ENCODE data around the gene STXBP5. TPM values are rescaled to one million over a fixed set of nuclear protein-coding genes. Genes with fewer than 3 reads are reported as not detected.

STXBP5 gene
- total and polyA plus RNA-seq, 2 donors (not counting 1 experiment from before 2014, with no cell fraction given) = 4.6 to 24.1 TPM

GRCh38 chr6:147217840-147218404 is 13.7 kb downstream of the STXBP5 start:
- CTCF ChIA-PET = no interaction called here
- H3K4me3 Mint-ChIP-seq = no peak overlapping the region
- Histone ChIP-seq H3K9me3 (ENCODE audit: control extremely low read depth in 1 of 3, control insufficient read depth in 2 of 3, insufficient read depth in 1 of 3, low read length in 2 of 3) (no peaks in the 10 kb centered on the region), H3K4me3 (ENCODE audit: control extremely low read depth in 1 of 5, extremely low read depth in 1 of 5, insufficient read depth in 1 of 5, low read depth in 2 of 5, low read length in 4 of 5) (no peak overlapping the region), H4K20me1 (ENCODE audit: control insufficient read depth, insufficient read depth, low read length, poor library complexity, severe bottlenecking) (peaks cover 3% of the 10 kb centered on the region), H3K4me1 (ENCODE audit: control insufficient read depth in 2 of 2, insufficient read depth in 2 of 2, low read length in 2 of 2) (no peaks in the 10 kb centered on the region), H3K79me2 (ENCODE audit: control insufficient read depth, insufficient read depth, low read length) (peaks cover 8% of the 10 kb centered on the region), H3K4me2 (replicated peaks; ENCODE audit: low read depth, low read length, poor library complexity, severe bottlenecking) (no peak overlapping the region), H3K9ac (ENCODE audit: low read length) (no peak overlapping the region), H3K27ac (ENCODE audit: low read length in 2 of 2) (no peak overlapping the region), H3K27me3 (replicated peaks in 1 of 4; ENCODE audit: control extremely low read depth in 1 of 4, control insufficient read depth in 3 of 4, insufficient read depth in 4 of 4, low read length in 3 of 4) (no peaks in the 10 kb centered on the region), H2AFZ (ENCODE audit: insufficient read depth, low read depth, low read length, poor library complexity, severe bottlenecking) (no peak overlapping the region), H3K36me3 (replicated peaks in 1 of 2; ENCODE audit: control extremely low read depth in 1 of 2, control insufficient read depth in 1 of 2, extremely low read depth in 1 of 2, insufficient read depth in 2 of 2, low read length in 1 of 2) (peaks cover 0 to 6% of the 10 kb centered on the region in 2 experiments)
- no peak for DNase-seq
- H3K9me3 Mint-ChIP-seq (ENCODE audit: insufficient read depth) = no peaks in the 10 kb centered on the region
- no peak for ATAC-seq (ENCODE audit: low read depth)
- intact Hi-C loops (cut with micrococcal nuclease) = no loop called here
- H3K27ac Mint-ChIP-seq = no peak overlapping the region
- H3K4me1 Mint-ChIP-seq = peaks cover 16% of the 10 kb centered on the region
- no peaks in the 10 kb centered on the region for H3K27me3 Mint-ChIP-seq
- POLR2A ChIA-PET = no interaction called here
- TF ChIP-seq EZH2 (IDR thresholded peaks at IDR 0.05; ENCODE audit: borderline replicate concordance, insufficient read depth, low read depth, low read length, poor library complexity, severe bottlenecking) = no peak
- no peak for TF ChIP-seq CTCF (IDR thresholded peaks at IDR 0.05)
- WGBS (ENCODE audit: insufficient coverage) = no CpG with 5 or more reads among the region's 2 CpGs

- intact Hi-C loops (cut with micrococcal nuclease) = no loop called here
- DNase-seq = no peak
- Mint-ChIP-seq H3K9me3 (ENCODE audit: insufficient read depth) (no peaks in the 10 kb centered on the region), H3K27ac (no peak overlapping the region), H3K4me1 (peaks cover 16% of the 10 kb centered on the region), H3K4me3 (no peak overlapping the region), H3K27me3 (no peaks in the 10 kb centered on the region)
- CTCF ChIA-PET = no interaction called here
- POLR2A ChIA-PET = no interaction called here
- no peak for ATAC-seq (ENCODE audit: low read depth)
- no peaks in the 10 kb centered on the region for H3K27me3 ChIP-seq (replicated peaks in 1 of 4; ENCODE audit: control extremely low read depth in 1 of 4, control insufficient read depth in 3 of 4, insufficient read depth in 4 of 4, low read length in 3 of 4)
- no peaks in the 10 kb centered on the region for H3K9me3 ChIP-seq (ENCODE audit: control extremely low read depth in 1 of 3, control insufficient read depth in 2 of 3, insufficient read depth in 1 of 3, low read length in 2 of 3)
- H3K4me1 ChIP-seq (ENCODE audit: control insufficient read depth in 2 of 2, insufficient read depth in 2 of 2, low read length in 2 of 2) = no peaks in the 10 kb centered on the region
- peaks cover 3% of the 10 kb centered on the region for H4K20me1 ChIP-seq (ENCODE audit: control insufficient read depth, insufficient read depth, low read length, poor library complexity, severe bottlenecking)
- H3K36me3 ChIP-seq (replicated peaks in 1 of 2; ENCODE audit: control extremely low read depth in 1 of 2, control insufficient read depth in 1 of 2, extremely low read depth in 1 of 2, insufficient read depth in 2 of 2, low read length in 1 of 2) = peaks cover 0 to 6% of the 10 kb centered on the region in 2 experiments
- H3K4me2 ChIP-seq (replicated peaks; ENCODE audit: low read depth, low read length, poor library complexity, severe bottlenecking) = no peak overlapping the region
- TF ChIP-seq EZH2 (IDR thresholded peaks at IDR 0.05; ENCODE audit: borderline replicate concordance, insufficient read depth, low read depth, low read length, poor library complexity, severe bottlenecking) (no peak), CTCF (IDR thresholded peaks at IDR 0.05) (no peak)
- 95% methylated on average over 3 of the region's 3 CpGs for WGBS (ENCODE audit: insufficient coverage)
- H3K9ac ChIP-seq (ENCODE audit: low read length) = no peak overlapping the region
- no peak overlapping the region for H3K4me3 ChIP-seq (ENCODE audit: control extremely low read depth in 1 of 5, extremely low read depth in 1 of 5, insufficient read depth in 1 of 5, low read depth in 2 of 5, low read length in 4 of 5)
- peaks cover 8% of the 10 kb centered on the region for H3K79me2 ChIP-seq (ENCODE audit: control insufficient read depth, insufficient read depth, low read length)
- H2AFZ ChIP-seq (ENCODE audit: insufficient read depth, low read depth, low read length, poor library complexity, severe bottlenecking) = no peak overlapping the region
- no peak overlapping the region for H3K27ac ChIP-seq (ENCODE audit: low read length in 2 of 2)
Observed at GRCh38 chr6:147218797-147219196, 14.6 kb downstream of the STXBP5 start.
